ENCODE data around the gene ADAM11. TPM values are rescaled to one million over a fixed set of nuclear protein-coding genes. Genes with fewer than 3 reads are reported as not detected.

The ADAM11 gene
- total and polyA plus RNA-seq, 2 of the 13 experiments (the other 11 are each of a cell fraction or from before 2014, with no cell fraction given), result 0.38 to 0.91 TPM

GRCh38 chr17:44774271-44775135 is 15.7 kb downstream of the ADAM11 start (continued):
- TF ChIP-seq ZNF646 (CRISPR knock-in tag; IDR thresholded peaks at IDR 0.05), result no peak
- TF ChIP-seq TAF1 (CRISPR knock-in tag; IDR thresholded peaks at IDR 0.05), result no peak
- no peak for TF ChIP-seq ARNT (IDR thresholded peaks at IDR 0.05)
- peak; percentile 70 for TF ChIP-seq HOXA5 (CRISPR knock-in tag; IDR thresholded peaks at IDR 0.05)
- TF ChIP-seq ZC3H4 (CRISPR knock-in tag; IDR thresholded peaks at IDR 0.05; ENCODE audit: borderline replicate concordance), result no peak
- TF ChIP-seq POGK (CRISPR knock-in tag; conservative IDR thresholded peaks at IDR 0.05), result peak; percentile 70
- TF ChIP-seq ZNF333 (CRISPR knock-in tag; IDR thresholded peaks at IDR 0.05; ENCODE audit: borderline replicate concordance), result no peak
- TF ChIP-seq SMARCC2 (IDR thresholded peaks at IDR 0.05), result no peak
- TF ChIP-seq HNRNPL (IDR thresholded peaks at IDR 0.05; ENCODE audit: low read depth, low read length), result 0 out of 2 replicates have a peak, but pooled peaks have one; percentile 8
- no peak for TF ChIP-seq ZNF878 (CRISPR knock-in tag; IDR thresholded peaks at IDR 0.05)
- TF ChIP-seq ATF7-NPFF (CRISPR knock-in tag; IDR thresholded peaks at IDR 0.05; ENCODE audit: low read depth), result no peak
- no peak for TF ChIP-seq ARID5B (CRISPR knock-in tag; IDR thresholded peaks at IDR 0.05)
- TF ChIP-seq TRIM22 (IDR thresholded peaks at IDR 0.05), result no peak
- no peak for TF ChIP-seq ZNF205 (CRISPR knock-in tag; IDR thresholded peaks at IDR 0.05)
- TF ChIP-seq ZNF34 (CRISPR knock-in tag; IDR thresholded peaks at IDR 0.05; ENCODE audit: borderline replicate concordance), result no peak
- no peak for TF ChIP-seq ZNF615 (CRISPR knock-in tag; IDR thresholded peaks at IDR 0.05; ENCODE audit: borderline replicate concordance)
